Astrocyte (in vitro differentiated cells and primary cell): ENCODE measurements around the gene RICTOR. TPM values are rescaled to one million over a fixed set of nuclear protein-coding genes. Genes with fewer than 3 reads are reported as not detected.

ENCODE experiments used
- DNase-seq: peaks from one replicate; pipeline ENCODE4 v3.0.0-alpha.2; 2010; ENCODE audit warnings: low read depth
- FAIRE-seq: peaks from 2 replicates; lab custom pipeline; 2011; peaks lifted over from hg19 to GRCh38; lab: Jason Lieb, UNC
- H2AFZ ChIP-seq: 2 replicates; pipeline ENCODE4 v1.6.0; 2012; ENCODE audit warnings: low read depth, low read length, inconsistent platforms
- H3K27ac ChIP-seq: 2 replicates; pipeline ENCODE4 v1.5.1; 2011; ENCODE audit warnings: low read depth, low read length, inconsistent platforms
- H3K27me3 ChIP-seq: 2 replicates; pipeline ENCODE4 v1.6.0; 2011; ENCODE audit warnings: low read length, inconsistent platforms; ENCODE audit not compliant: insufficient read depth
- H3K36me3 ChIP-seq: 2 replicates; pipeline ENCODE4 v1.5.1; 2011; ENCODE audit warnings: low read length, inconsistent platforms; ENCODE audit not compliant: insufficient read depth
- H3K4me1 ChIP-seq: 2 replicates; pipeline ENCODE4 v1.5.1; 2011; ENCODE audit warnings: low read length, inconsistent platforms; ENCODE audit not compliant: insufficient read depth
- H3K4me2 ChIP-seq: 2 replicates; pipeline ENCODE4 v1.6.0; 2012; ENCODE audit warnings: low read length, inconsistent platforms
- H3K4me3 ChIP-seq: 2 replicates; pipeline ENCODE4 v1.5.1; 2011; ENCODE audit warnings: low read depth, mild to moderate bottlenecking, low read length, inconsistent platforms; ENCODE audit not compliant: insufficient read depth
- H3K79me2 ChIP-seq: 2 replicates; pipeline ENCODE4 v1.6.0; 2012; ENCODE audit warnings: mild to moderate bottlenecking, low read length, inconsistent platforms; ENCODE audit not compliant: insufficient read depth
- H3K9ac ChIP-seq: 2 replicates; pipeline ENCODE4 v1.6.0; 2012; ENCODE audit warnings: mild to moderate bottlenecking, low read length, inconsistent platforms
- H3K9me3 ChIP-seq: 2 replicates; pipeline ENCODE4 v1.5.1; 2012; ENCODE audit warnings: low read depth, mild to moderate bottlenecking, low read length, inconsistent platforms; ENCODE audit not compliant: insufficient read depth
- H4K20me1 ChIP-seq: 2 replicates; pipeline ENCODE4 v1.6.0; 2012; ENCODE audit warnings: low read length, inconsistent platforms; ENCODE audit not compliant: insufficient read depth
- H3K27ac Mint-ChIP-seq: one replicate; pipeline ENCODE4 v1.8.0; 2021; ENCODE audit warnings: mild to moderate bottlenecking, mixed read lengths; ENCODE audit not compliant: unreplicated experiment
- H3K27me3 Mint-ChIP-seq: one replicate; pipeline ENCODE4 v1.8.0; 2021; ENCODE audit warnings: low read depth, mixed read lengths; ENCODE audit not compliant: unreplicated experiment
- H3K36me3 Mint-ChIP-seq: one replicate; pipeline ENCODE4 v1.8.0; 2021; ENCODE audit warnings: low read depth, mixed read lengths; ENCODE audit not compliant: unreplicated experiment
- H3K4me1 Mint-ChIP-seq: one replicate; pipeline ENCODE4 v1.8.0; 2021; ENCODE audit warnings: low read depth, mixed read lengths; ENCODE audit not compliant: unreplicated experiment
- H3K4me3 Mint-ChIP-seq: one replicate; pipeline ENCODE4 v1.8.0; 2021; ENCODE audit warnings: mild to moderate bottlenecking, moderate library complexity, mixed read lengths; ENCODE audit not compliant: unreplicated experiment
- H3K9me3 Mint-ChIP-seq: one replicate; pipeline ENCODE4 v1.8.0; 2021; ENCODE audit warnings: mild to moderate bottlenecking, mixed read lengths; ENCODE audit not compliant: unreplicated experiment
- EZH2 ChIP-seq: IDR thresholded peaks from 2 replicates; pipeline ENCODE4 v1.6.1; 2012; ENCODE audit warnings: mild to moderate bottlenecking, low read length, inconsistent platforms; ENCODE audit not compliant: insufficient read depth
- total RNA-seq: library from RNA; stranded (reverse); gene quantifications from 2 replicates; pipeline ENCODE4 v1.2.1, GENCODE V29; 2021
- TF ChIP-seq, protein P1 (sequence below): IDR thresholded peaks from 2 replicates; pipeline ENCODE4 v1.5.1; 2011; ENCODE audit warnings: low read depth, mild to moderate bottlenecking, inconsistent platforms, low read length, moderate library complexity; ENCODE audit not compliant: insufficient read depth

RICTOR gene
- total RNA-seq, 1 donor from 2014 or later, result 43.2 TPM

GRCh38 chr5:38916802-38917201 lies 157.4 kb downstream of the RICTOR start:
- H3K4me3 ChIP-seq, result no peak overlapping the region
- H3K9me3 ChIP-seq, result no peaks in the 10 kb centered on the region
- H3K4me2 ChIP-seq, result no peak overlapping the region
- TF ChIP-seq, protein P1, sequence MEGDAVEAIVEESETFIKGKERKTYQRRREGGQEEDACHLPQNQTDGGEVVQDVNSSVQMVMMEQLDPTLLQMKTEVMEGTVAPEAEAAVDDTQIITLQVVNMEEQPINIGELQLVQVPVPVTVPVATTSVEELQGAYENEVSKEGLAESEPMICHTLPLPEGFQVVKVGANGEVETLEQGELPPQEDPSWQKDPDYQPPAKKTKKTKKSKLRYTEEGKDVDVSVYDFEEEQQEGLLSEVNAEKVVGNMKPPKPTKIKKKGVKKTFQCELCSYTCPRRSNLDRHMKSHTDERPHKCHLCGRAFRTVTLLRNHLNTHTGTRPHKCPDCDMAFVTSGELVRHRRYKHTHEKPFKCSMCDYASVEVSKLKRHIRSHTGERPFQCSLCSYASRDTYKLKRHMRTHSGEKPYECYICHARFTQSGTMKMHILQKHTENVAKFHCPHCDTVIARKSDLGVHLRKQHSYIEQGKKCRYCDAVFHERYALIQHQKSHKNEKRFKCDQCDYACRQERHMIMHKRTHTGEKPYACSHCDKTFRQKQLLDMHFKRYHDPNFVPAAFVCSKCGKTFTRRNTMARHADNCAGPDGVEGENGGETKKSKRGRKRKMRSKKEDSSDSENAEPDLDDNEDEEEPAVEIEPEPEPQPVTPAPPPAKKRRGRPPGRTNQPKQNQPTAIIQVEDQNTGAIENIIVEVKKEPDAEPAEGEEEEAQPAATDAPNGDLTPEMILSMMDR, result no peak
- no peak for TF ChIP-seq EZH2
- H3K4me1 Mint-ChIP-seq, result no peaks in the 10 kb centered on the region
- no peaks in the 10 kb centered on the region for H4K20me1 ChIP-seq
- H3K27me3 Mint-ChIP-seq, result no peaks in the 10 kb centered on the region
- H3K9me3 Mint-ChIP-seq, result no peaks in the 10 kb centered on the region
- H3K4me3 Mint-ChIP-seq, result no peak overlapping the region
- no peak overlapping the region for H3K27ac Mint-ChIP-seq
- H3K36me3 ChIP-seq, result peaks cover 4% of the 10 kb centered on the region
- no peaks in the 10 kb centered on the region for H3K79me2 ChIP-seq
- H2AFZ ChIP-seq, result no peak overlapping the region
- no peak overlapping the region for H3K9ac ChIP-seq
- no peak for FAIRE-seq
- DNase-seq, result no peak
- no peaks in the 10 kb centered on the region for H3K4me1 ChIP-seq
- peaks cover 13% of the 10 kb centered on the region for H3K36me3 Mint-ChIP-seq
- no peak overlapping the region for H3K27ac ChIP-seq
- no peaks in the 10 kb centered on the region for H3K27me3 ChIP-seq

DNA sequence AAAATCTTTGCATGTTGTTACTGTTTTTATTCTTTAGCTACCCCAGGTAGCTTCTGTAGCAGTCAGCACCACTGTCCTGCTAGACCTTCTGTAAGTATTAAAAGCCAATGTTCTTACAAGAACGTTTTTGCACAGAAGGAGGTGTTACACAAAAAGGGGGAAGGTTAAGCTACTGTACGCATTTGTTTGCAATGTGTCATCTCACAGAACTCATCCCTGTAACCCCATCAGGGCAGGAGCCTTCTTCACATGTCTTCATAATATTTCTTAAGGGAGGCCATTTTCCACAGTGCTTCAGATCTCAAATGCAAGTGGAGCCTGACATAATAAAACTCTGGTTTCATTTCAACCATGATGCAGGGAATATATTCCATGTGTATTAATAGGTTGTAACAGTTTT lies 160.5 kb downstream of the RICTOR start:
- H3K36me3 Mint-ChIP-seq, result peaks cover 22% of the 10 kb centered on the region
- Histone ChIP-seq H4K20me1 (no peaks in the 10 kb centered on the region), H3K9me3 (no peaks in the 10 kb centered on the region), H3K9ac (no peak overlapping the region), H3K79me2 (no peaks in the 10 kb centered on the region), H3K27me3 (no peaks in the 10 kb centered on the region), H3K4me3 (no peak overlapping the region), H3K36me3 (no peaks in the 10 kb centered on the region), H3K4me1 (no peaks in the 10 kb centered on the region), H2AFZ (no peak overlapping the region), H3K4me2 (no peak overlapping the region), H3K27ac (no peak overlapping the region)
- no peaks in the 10 kb centered on the region for H3K4me1 Mint-ChIP-seq
- TF ChIP-seq, protein P1, result no peak
- TF ChIP-seq EZH2, result no peak
- FAIRE-seq (peak; percentile 34), DNase-seq (no peak)
- H3K9me3 Mint-ChIP-seq, result peaks cover 16% of the 10 kb centered on the region
- H3K27ac Mint-ChIP-seq, result no peak overlapping the region
- H3K4me3 Mint-ChIP-seq, result no peak overlapping the region
- no peaks in the 10 kb centered on the region for H3K27me3 Mint-ChIP-seq

DNA sequence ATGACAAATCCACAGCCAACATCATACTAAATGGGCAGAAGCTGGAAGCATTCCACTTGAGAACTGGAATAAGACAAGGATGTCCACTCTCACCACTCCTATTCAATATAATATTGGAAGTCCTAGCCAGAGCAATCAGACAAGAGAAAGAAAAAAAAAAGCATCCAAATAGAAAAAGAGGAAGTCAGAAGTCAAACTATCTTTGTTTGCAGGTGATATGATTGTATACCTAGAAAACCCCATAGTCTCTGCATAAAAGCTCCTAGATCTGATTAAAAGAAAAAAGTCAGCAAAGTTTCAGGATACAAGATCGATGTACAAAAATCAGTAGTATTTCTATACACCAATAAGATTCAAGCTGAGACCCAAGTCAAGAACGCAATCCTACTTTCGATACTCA lies 162.3 kb downstream of the RICTOR start:
- Histone ChIP-seq H2AFZ (no peak overlapping the region), H4K20me1 (no peaks in the 10 kb centered on the region), H3K9ac (no peak overlapping the region), H3K36me3 (no peaks in the 10 kb centered on the region), H3K4me3 (no peak overlapping the region), H3K79me2 (no peaks in the 10 kb centered on the region), H3K4me2 (no peak overlapping the region), H3K27ac (no peak overlapping the region), H3K27me3 (no peaks in the 10 kb centered on the region), H3K9me3 (no peaks in the 10 kb centered on the region), H3K4me1 (no peaks in the 10 kb centered on the region)
- Mint-ChIP-seq H3K4me3 (no peak overlapping the region), H3K4me1 (no peaks in the 10 kb centered on the region), H3K9me3 (peaks cover 16% of the 10 kb centered on the region), H3K36me3 (peaks cover 33% of the 10 kb centered on the region), H3K27me3 (no peaks in the 10 kb centered on the region), H3K27ac (no peak overlapping the region)
- FAIRE-seq (no peak), DNase-seq (no peak)
- TF ChIP-seq EZH2, result no peak
- TF ChIP-seq, protein P1, result no peak
